Measurements from ENCODE around the gene QRICH1. TPM values are rescaled to one million over a fixed set of nuclear protein-coding genes. Genes with fewer than 3 reads are reported as not detected.

The QRICH1 gene
- total and polyA plus RNA-seq, 2 donors: 53.3 to 75.8 TPM

DNA sequence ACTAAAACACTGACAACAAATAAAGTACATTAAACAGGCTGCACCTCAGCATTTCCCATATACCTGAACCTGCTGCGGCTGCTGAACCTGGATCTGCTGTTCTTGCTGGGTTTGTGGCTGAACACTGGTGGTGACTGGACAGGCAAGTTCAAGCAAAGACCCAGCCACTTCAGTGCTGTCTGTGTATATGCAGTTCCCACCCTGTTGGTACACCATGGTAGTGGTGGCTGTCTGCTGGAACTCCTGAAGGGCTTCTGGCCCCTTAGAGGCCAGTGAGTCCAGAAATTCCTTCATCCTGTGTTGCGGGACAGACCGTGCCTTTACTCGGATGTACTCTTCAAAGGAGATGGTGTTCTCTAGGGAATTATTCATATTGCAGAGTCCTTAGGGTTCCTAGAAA lies 17.2 kb downstream of the QRICH1 start:
- Histone ChIP-seq H3K4me1 (ENCODE audit: control insufficient read depth in 2 of 2, insufficient read depth in 2 of 2, low read length in 2 of 2) (no peaks in the 10 kb centered on the region), H3K4me3 (ENCODE audit: low read length in 2 of 2) (no peak overlapping the region), H3K27me3 (ENCODE audit: control insufficient read depth in 2 of 2, insufficient read depth in 1 of 2, low read length in 1 of 2) (no peaks in the 10 kb centered on the region), H3K27ac (ENCODE audit: low read depth in 1 of 2, low read length in 1 of 2) (no peak overlapping the region), H3K36me3 (ENCODE audit: control insufficient read depth in 2 of 2, insufficient read depth in 2 of 2, low read length in 1 of 2) (peaks cover 60 to 72% of the 10 kb centered on the region in 2 donors), H3K9me3 (ENCODE audit: control insufficient read depth in 2 of 2, insufficient read depth in 1 of 2, low read length in 1 of 2) (no peaks in the 10 kb centered on the region)
- 99% methylated on average over 4 of the region's 4 CpGs for WGBS
- DNase-seq (ENCODE audit: low read depth in 6 of 9, low spot score in 9 of 9): no peak

DNA sequence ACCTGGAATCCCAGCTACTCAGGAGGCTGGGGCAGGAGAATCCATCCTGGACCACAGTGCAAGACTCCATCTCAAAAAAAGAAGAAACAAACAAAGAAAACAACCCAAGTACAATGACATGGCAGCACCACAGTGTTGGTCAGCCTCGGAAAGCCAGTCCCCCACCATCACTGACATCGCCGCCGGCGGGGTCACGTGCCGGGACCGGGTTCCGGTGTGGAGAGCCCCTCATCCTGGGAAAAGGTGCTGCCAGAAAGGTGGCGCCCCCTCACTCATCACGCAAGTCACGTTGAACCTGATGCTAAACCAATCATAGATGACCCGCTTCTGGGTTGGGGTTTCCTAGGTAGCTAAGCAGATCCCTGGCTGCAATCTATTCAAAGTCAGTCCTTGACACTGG lies 17.8 kb downstream of the QRICH1 start:
- Histone ChIP-seq H3K27ac (ENCODE audit: low read depth in 1 of 2, low read length in 1 of 2) (no peak overlapping the region), H3K4me3 (ENCODE audit: low read length in 2 of 2) (no peak overlapping the region), H3K27me3 (ENCODE audit: control insufficient read depth in 2 of 2, insufficient read depth in 1 of 2, low read length in 1 of 2) (no peaks in the 10 kb centered on the region), H3K4me1 (ENCODE audit: control insufficient read depth in 2 of 2, insufficient read depth in 2 of 2, low read length in 2 of 2) (no peaks in the 10 kb centered on the region), H3K36me3 (ENCODE audit: control insufficient read depth in 2 of 2, insufficient read depth in 2 of 2, low read length in 1 of 2) (peaks cover 66 to 77% of the 10 kb centered on the region in 2 donors), H3K9me3 (ENCODE audit: control insufficient read depth in 2 of 2, insufficient read depth in 1 of 2, low read length in 1 of 2) (no peaks in the 10 kb centered on the region)
- DNase-seq (ENCODE audit: low read depth in 6 of 9, low spot score in 9 of 9): no peak
- 93% methylated on average over 13 of the region's 13 CpGs for WGBS

DNA sequence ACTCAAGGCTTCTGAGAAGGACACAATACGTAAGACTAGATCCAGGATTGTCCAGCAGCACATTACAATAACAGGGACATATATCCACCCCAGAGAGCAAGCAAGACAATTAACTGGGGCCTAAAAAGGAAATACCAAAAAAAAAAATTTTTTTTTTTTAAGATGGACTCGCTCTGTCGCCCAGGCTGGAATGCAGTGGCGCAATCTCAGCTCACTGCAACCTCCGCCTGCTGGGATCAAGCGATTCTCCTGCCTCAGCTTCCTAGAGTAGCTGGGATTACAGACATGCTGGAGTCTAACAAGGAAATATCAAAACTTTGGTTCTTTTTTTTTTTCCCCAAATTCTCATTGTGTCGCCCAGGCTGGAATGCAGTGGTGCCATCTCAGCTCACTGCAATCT lies 35.9 kb downstream of the QRICH1 start:
- H3K4me1 ChIP-seq (ENCODE audit: control insufficient read depth in 2 of 2, insufficient read depth in 2 of 2, low read length in 2 of 2): no peaks in the 10 kb centered on the region
- no peak overlapping the region for H3K27ac ChIP-seq (ENCODE audit: low read depth in 1 of 2, low read length in 1 of 2)
- peaks cover 60 to 68% of the 10 kb centered on the region in 2 donors for H3K36me3 ChIP-seq (ENCODE audit: control insufficient read depth in 2 of 2, insufficient read depth in 2 of 2, low read length in 1 of 2)
- no peaks in the 10 kb centered on the region for H3K27me3 ChIP-seq (ENCODE audit: control insufficient read depth in 2 of 2, insufficient read depth in 1 of 2, low read length in 1 of 2)
- H3K9me3 ChIP-seq (ENCODE audit: control insufficient read depth in 2 of 2, insufficient read depth in 1 of 2, low read length in 1 of 2): no peaks in the 10 kb centered on the region
- no peak overlapping the region for H3K4me3 ChIP-seq (ENCODE audit: low read length in 2 of 2)
- DNase-seq (ENCODE audit: low read depth in 6 of 9, low spot score in 9 of 9): no peak
- 98% methylated on average over 7 of the region's 7 CpGs for WGBS

DNA sequence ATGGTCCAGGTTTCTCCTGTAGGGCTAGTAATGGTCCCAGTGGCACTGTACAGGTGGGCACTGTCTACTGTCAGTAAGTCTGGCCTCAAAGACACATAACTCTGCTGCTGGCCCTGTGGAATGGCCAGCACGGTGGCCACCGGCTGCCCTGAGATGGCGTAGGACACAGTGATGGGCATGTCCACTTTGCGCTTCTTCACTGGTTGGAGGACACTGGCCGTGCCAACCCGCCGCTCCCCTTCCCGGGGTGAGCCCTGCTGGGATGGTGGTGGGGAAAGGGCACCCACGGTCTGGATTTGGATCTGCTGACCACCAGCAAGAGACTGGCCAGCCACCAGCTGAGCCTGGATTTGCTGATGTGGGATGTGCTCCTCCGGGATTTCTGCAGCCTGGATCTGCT lies 36.6 kb downstream of the QRICH1 start:
- no peaks in the 10 kb centered on the region for H3K27me3 ChIP-seq (ENCODE audit: control insufficient read depth in 2 of 2, insufficient read depth in 1 of 2, low read length in 1 of 2)
- no peak overlapping the region for H3K27ac ChIP-seq (ENCODE audit: low read depth in 1 of 2, low read length in 1 of 2)
- 98% methylated on average over 10 of the region's 10 CpGs for WGBS
- peaks cover 59 to 70% of the 10 kb centered on the region in 2 donors for H3K36me3 ChIP-seq (ENCODE audit: control insufficient read depth in 2 of 2, insufficient read depth in 2 of 2, low read length in 1 of 2)
- no peaks in the 10 kb centered on the region for H3K9me3 ChIP-seq (ENCODE audit: control insufficient read depth in 2 of 2, insufficient read depth in 1 of 2, low read length in 1 of 2)
- no peaks in the 10 kb centered on the region for H3K4me1 ChIP-seq (ENCODE audit: control insufficient read depth in 2 of 2, insufficient read depth in 2 of 2, low read length in 2 of 2)
- no peak for DNase-seq (ENCODE audit: low read depth in 6 of 9, low spot score in 9 of 9)
- H3K4me3 ChIP-seq (ENCODE audit: low read length in 2 of 2): no peak overlapping the region

DNA sequence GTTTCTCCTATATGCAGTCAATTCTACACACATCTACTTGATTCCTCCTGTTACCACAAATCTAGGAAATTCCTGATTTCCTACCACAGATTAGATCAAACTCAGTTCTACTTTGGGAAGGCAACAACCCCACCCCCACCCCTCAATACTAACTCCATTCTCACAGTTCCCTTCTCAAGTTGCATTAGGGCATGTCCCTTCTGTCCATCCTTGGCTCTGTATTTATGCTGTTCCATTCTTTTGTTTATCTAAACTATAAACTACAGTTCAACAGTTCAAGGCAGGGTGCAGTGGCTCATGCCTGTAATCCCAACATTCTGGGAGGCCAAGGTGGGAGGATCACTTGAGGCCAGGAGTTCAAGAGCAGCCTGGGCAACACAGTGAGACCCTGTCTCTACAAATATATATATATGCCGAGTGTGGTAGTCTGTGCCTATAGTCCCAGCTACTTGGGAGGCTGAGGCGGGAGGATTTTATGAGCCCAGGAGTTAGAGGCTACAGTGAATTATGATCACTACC lies 39.5 kb downstream of the QRICH1 start:
- Histone ChIP-seq H3K27ac (ENCODE audit: low read depth in 1 of 2, low read length in 1 of 2) (no peak overlapping the region), H3K9me3 (ENCODE audit: control insufficient read depth in 2 of 2, insufficient read depth in 1 of 2, low read length in 1 of 2) (no peaks in the 10 kb centered on the region), H3K4me1 (ENCODE audit: control insufficient read depth in 2 of 2, insufficient read depth in 2 of 2, low read length in 2 of 2) (no peaks in the 10 kb centered on the region), H3K27me3 (ENCODE audit: control insufficient read depth in 2 of 2, insufficient read depth in 1 of 2, low read length in 1 of 2) (no peaks in the 10 kb centered on the region), H3K36me3 (ENCODE audit: control insufficient read depth in 2 of 2, insufficient read depth in 2 of 2, low read length in 1 of 2) (peaks cover 53 to 67% of the 10 kb centered on the region in 2 donors), H3K4me3 (ENCODE audit: low read length in 2 of 2) (no peak overlapping the region)
- no peak for DNase-seq (ENCODE audit: low read depth in 6 of 9, low spot score in 9 of 9)
- 97% methylated on average over 2 of the region's 2 CpGs for WGBS

DNA sequence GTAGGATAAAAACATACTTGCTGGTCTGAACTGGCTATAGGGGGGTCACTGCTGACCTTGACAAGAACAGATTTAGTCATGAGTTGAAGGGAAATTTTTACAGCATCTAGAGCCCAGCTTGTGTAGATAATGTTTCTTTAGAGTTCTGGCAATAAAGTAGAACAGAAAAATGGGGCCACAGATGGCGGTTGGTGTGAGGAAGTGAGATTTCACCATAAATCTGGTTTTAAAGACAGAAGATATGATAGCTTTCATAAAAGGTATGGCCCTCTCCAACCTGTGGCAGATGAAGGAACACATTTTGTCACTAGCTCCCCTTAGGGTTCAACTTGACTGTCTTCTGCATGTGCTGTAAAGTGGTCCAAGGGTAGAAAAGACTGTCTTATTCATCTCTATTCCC lies 40.3 kb downstream of the QRICH1 start:
- peaks cover 56 to 70% of the 10 kb centered on the region in 2 donors for H3K36me3 ChIP-seq (ENCODE audit: control insufficient read depth in 2 of 2, insufficient read depth in 2 of 2, low read length in 1 of 2)
- H3K9me3 ChIP-seq (ENCODE audit: control insufficient read depth in 2 of 2, insufficient read depth in 1 of 2, low read length in 1 of 2): no peaks in the 10 kb centered on the region
- WGBS: 96% methylated on average over 1 of the region's 1 CpG
- H3K4me1 ChIP-seq (ENCODE audit: control insufficient read depth in 2 of 2, insufficient read depth in 2 of 2, low read length in 2 of 2): no peaks in the 10 kb centered on the region
- H3K4me3 ChIP-seq (ENCODE audit: low read length in 2 of 2): no peak overlapping the region
- H3K27ac ChIP-seq (ENCODE audit: low read depth in 1 of 2, low read length in 1 of 2): no peak overlapping the region
- no peaks in the 10 kb centered on the region for H3K27me3 ChIP-seq (ENCODE audit: control insufficient read depth in 2 of 2, insufficient read depth in 1 of 2, low read length in 1 of 2)
- DNase-seq (ENCODE audit: low read depth in 6 of 9, low spot score in 9 of 9): no peak

DNA sequence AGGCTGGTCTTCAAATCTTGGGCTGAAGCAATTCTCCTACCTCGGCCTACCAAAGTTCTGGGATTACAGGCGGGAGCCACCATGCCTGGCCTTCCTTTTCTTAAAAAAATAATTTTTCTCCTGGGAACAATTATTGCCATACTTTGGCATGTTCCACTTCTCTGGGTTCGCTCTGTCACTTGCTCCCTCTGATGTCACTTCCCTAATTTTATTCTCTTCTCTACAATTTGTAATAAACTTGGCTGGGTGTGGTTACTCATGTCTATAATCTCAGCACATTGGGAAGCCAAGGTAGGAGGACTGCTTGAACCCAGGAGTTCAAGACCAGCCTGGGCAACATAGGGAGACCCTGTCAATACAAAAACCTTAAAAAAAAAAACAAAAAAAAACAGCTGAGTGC lies 58.6 kb downstream of the QRICH1 start:
- peaks cover 52 to 85% of the 10 kb centered on the region in 2 donors for H3K36me3 ChIP-seq (ENCODE audit: control insufficient read depth in 2 of 2, insufficient read depth in 2 of 2, low read length in 1 of 2)
- no peaks in the 10 kb centered on the region for H3K9me3 ChIP-seq (ENCODE audit: control insufficient read depth in 2 of 2, insufficient read depth in 1 of 2, low read length in 1 of 2)
- no peaks in the 10 kb centered on the region for H3K4me1 ChIP-seq (ENCODE audit: control insufficient read depth in 2 of 2, insufficient read depth in 2 of 2, low read length in 2 of 2)
- no peak overlapping the region for H3K27ac ChIP-seq (ENCODE audit: low read depth in 1 of 2, low read length in 1 of 2)
- WGBS: 95% methylated on average over 3 of the region's 3 CpGs
- H3K27me3 ChIP-seq (ENCODE audit: control insufficient read depth in 2 of 2, insufficient read depth in 1 of 2, low read length in 1 of 2): no peaks in the 10 kb centered on the region
- H3K4me3 ChIP-seq (ENCODE audit: low read length in 2 of 2): no peak overlapping the region
- DNase-seq (ENCODE audit: low read depth in 6 of 9, low spot score in 9 of 9): no peak

DNA sequence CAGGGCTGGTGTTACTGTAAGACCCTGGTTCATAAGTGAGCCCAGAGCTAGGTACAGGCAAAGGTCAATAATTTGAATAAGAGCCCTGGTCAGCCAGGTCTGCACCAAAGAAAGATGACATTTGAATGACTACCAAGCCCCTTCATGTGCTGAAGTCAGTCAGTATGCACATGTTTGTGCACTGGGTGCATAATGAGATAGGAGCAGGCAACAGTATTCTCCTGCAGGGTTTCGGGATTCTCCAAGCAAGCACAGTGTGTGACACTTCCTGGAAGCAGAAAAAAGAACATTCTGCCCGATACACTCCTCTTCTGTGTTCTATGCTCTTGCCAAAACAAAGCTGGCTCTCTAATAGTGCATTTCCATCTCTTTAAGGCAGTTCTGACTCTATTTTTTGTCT lies 59.2 kb downstream of the QRICH1 start:
- H3K27me3 ChIP-seq (ENCODE audit: control insufficient read depth in 2 of 2, insufficient read depth in 1 of 2, low read length in 1 of 2): no peaks in the 10 kb centered on the region
- H3K4me3 ChIP-seq (ENCODE audit: low read length in 2 of 2): no peak overlapping the region
- H3K9me3 ChIP-seq (ENCODE audit: control insufficient read depth in 2 of 2, insufficient read depth in 1 of 2, low read length in 1 of 2): no peaks in the 10 kb centered on the region
- peaks cover 49 to 85% of the 10 kb centered on the region in 2 donors for H3K36me3 ChIP-seq (ENCODE audit: control insufficient read depth in 2 of 2, insufficient read depth in 2 of 2, low read length in 1 of 2)
- DNase-seq (ENCODE audit: low read depth in 6 of 9, low spot score in 9 of 9): no peak
- peaks cover 0 to under 1% of the 10 kb centered on the region in 2 donors for H3K4me1 ChIP-seq (ENCODE audit: control insufficient read depth in 2 of 2, insufficient read depth in 2 of 2, low read length in 2 of 2)
- no peak overlapping the region for H3K27ac ChIP-seq (ENCODE audit: low read depth in 1 of 2, low read length in 1 of 2)
- 98% methylated on average over 2 of the region's 2 CpGs for WGBS

DNA sequence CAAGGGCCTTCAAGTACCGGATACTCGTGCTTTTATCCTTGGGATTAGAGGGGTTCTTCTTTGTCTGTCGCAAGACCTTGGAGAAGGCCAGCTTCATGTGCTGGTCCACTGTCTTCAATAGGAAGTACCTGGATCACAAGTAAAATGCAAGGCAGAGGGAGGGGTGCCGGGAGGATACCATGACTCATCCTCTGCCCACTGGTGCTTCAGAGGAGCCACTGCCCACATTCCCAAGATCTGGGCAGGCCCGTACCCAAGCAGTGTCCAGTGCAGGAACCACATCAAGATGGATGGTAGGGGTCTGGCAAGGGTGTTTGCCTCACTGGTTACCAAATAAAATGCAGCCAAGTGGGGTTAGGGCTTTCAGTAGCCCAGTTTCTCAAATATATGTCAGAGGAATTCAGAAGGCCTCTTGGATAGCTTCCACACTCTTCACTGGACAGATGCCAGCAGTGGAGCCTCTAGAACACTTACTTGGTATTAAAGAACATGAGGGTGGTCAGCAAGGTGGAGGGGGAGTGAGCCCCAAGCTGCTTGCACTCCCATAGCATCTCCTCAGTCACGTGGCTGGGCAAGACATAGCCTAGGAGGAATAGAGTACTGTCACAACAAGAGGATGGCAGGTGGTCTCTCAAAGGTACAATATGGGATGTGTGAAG lies 61.1 kb downstream of the QRICH1 start:
- Histone ChIP-seq H3K27ac (ENCODE audit: low read depth in 1 of 2, low read length in 1 of 2) (no peak overlapping the region), H3K4me3 (ENCODE audit: low read length in 2 of 2) (no peak overlapping the region), H3K36me3 (ENCODE audit: control insufficient read depth in 2 of 2, insufficient read depth in 2 of 2, low read length in 1 of 2) (peaks cover 42 to 76% of the 10 kb centered on the region in 2 donors), H3K4me1 (ENCODE audit: control insufficient read depth in 2 of 2, insufficient read depth in 2 of 2, low read length in 2 of 2) (peaks cover 7 to 16% of the 10 kb centered on the region in 2 donors), H3K27me3 (ENCODE audit: control insufficient read depth in 2 of 2, insufficient read depth in 1 of 2, low read length in 1 of 2) (no peaks in the 10 kb centered on the region), H3K9me3 (ENCODE audit: control insufficient read depth in 2 of 2, insufficient read depth in 1 of 2, low read length in 1 of 2) (no peaks in the 10 kb centered on the region)
- DNase-seq (ENCODE audit: low read depth in 6 of 9, low spot score in 9 of 9): no peak
- 97% methylated on average over 6 of the region's 6 CpGs for WGBS
